H1 (cell line): ENCODE data around the gene DAGLA. TPM values are rescaled to one million over a fixed set of nuclear protein-coding genes. Genes with fewer than 3 reads are reported as not detected.

Experiments used
- CTCF ChIA-PET: fragments of 300-600 bp; sonication (Branson Sonifier 250); formaldehyde crosslinking; loops from one replicate; lab custom pipeline; 2021; ENCODE audit not compliant: partially characterized antibody; lab: Charles Lee
- POLR2A ChIA-PET: fragments of 300-600 bp; sonication (Branson Sonifier 250); formaldehyde crosslinking; loops from one replicate; lab custom pipeline; 2021; ENCODE audit warnings: inconsistent platforms; ENCODE audit not compliant: partially characterized antibody; lab: Charles Lee
- DNase-seq, 2 experiments: peaks; one replicate each; pipeline versions ENCODE4 v3.0.0 to v3.0.0-alpha.2; 2010 to 2022; ENCODE audit warnings: low spot score in 2 of 2, low read depth in 1 of 2, mixed read lengths in 1 of 2
- FAIRE-seq: peaks from 2 replicates; lab custom pipeline; 2011; peaks lifted over from hg19 to GRCh38; lab: Jason Lieb, UNC
- H2AFZ ChIP-seq: 2 replicates; pipeline ENCODE4 v1.8.1; 2012; ENCODE audit warnings: low read length, inconsistent platforms
- H2AK5ac ChIP-seq: 2 replicates; pipeline ENCODE4 v1.6.1; 2013; ENCODE audit warnings: low read depth, low read length
- H2BK120ac ChIP-seq: replicated peaks from 2 replicates; pipeline ENCODE3; 2013; ENCODE audit warnings: low read depth, low read length, inconsistent platforms
- H2BK12ac ChIP-seq: 2 replicates; pipeline ENCODE4 v1.6.1; 2013; ENCODE audit warnings: low read depth, low read length
- H2BK15ac ChIP-seq: 2 replicates; pipeline ENCODE4 v1.6.1; 2013; ENCODE audit warnings: low read length
- H2BK20ac ChIP-seq: 2 replicates; pipeline ENCODE4 v1.6.1; 2013; ENCODE audit warnings: low read length
- H2BK5ac ChIP-seq: 2 replicates; pipeline ENCODE4 v1.6.1; 2013; ENCODE audit warnings: low read depth, low read length
- H3K14ac ChIP-seq: 2 replicates; pipeline ENCODE4 v1.6.1; 2013; ENCODE audit warnings: inconsistent platforms; ENCODE audit not compliant: insufficient read length
- H3K18ac ChIP-seq: 2 replicates; pipeline ENCODE4 v1.6.1; 2013; ENCODE audit warnings: low read length; ENCODE audit errors: extremely low read depth
- H3K23ac ChIP-seq: 2 replicates; pipeline ENCODE4 v1.6.1; 2013; ENCODE audit warnings: inconsistent platforms; ENCODE audit not compliant: insufficient read length
- H3K23me2 ChIP-seq: 2 replicates; pipeline ENCODE4 v1.6.1; 2013; ENCODE audit warnings: low read depth, low read length
- H3K27ac ChIP-seq: 2 replicates; pipeline ENCODE4 v1.6.1; 2011; ENCODE audit warnings: low read depth, low read length, inconsistent platforms
- H3K27me3 ChIP-seq, 4 experiments: replicated peaks in 1 of 4; 1 replicate in 1 of 4; 2 replicates in 3 of 4; pipeline versions ENCODE4 v1.6.1 to v1.8.1; 2011 to 2013; ENCODE audit warnings: low read length in 3 of 4, mild to moderate bottlenecking in 3 of 4, inconsistent platforms in 2 of 4, mixed read lengths in 2 of 4, moderate library complexity in 1 of 4; ENCODE audit not compliant: control insufficient read depth in 3 of 4, insufficient read depth in 3 of 4; ENCODE audit errors: extremely low read depth in 1 of 4
- H3K36me3 ChIP-seq, 4 experiments: 2 replicates each; pipeline versions ENCODE4 v1.6.1 to v1.8.1; 2011 to 2013; ENCODE audit warnings: mild to moderate bottlenecking in 4 of 4, low read length in 3 of 4, moderate library complexity in 2 of 4, control low read depth in 1 of 4, inconsistent platforms in 1 of 4; ENCODE audit not compliant: insufficient read depth in 4 of 4, control insufficient read depth in 2 of 4
- H3K4ac ChIP-seq: replicated peaks from 2 replicates; pipeline ENCODE3; 2013; ENCODE audit warnings: low read length, low read depth, mixed read lengths, inconsistent platforms; ENCODE audit not compliant: insufficient read length
- H3K4me1 ChIP-seq, 4 experiments: replicated peaks in 1 of 4; 1 replicate in 1 of 4; 2 replicates in 3 of 4; pipeline versions ENCODE4 v1.6.1 to v1.8.1; 2011 to 2013; ENCODE audit warnings: low read length in 3 of 4, inconsistent platforms in 2 of 4, mixed read lengths in 1 of 4; ENCODE audit not compliant: insufficient read depth in 4 of 4, control insufficient read depth in 3 of 4
- H3K4me2 ChIP-seq, 2 experiments: 2 replicates each; pipeline versions ENCODE4 v1.6.1 to v1.8.1; 2011 to 2013; ENCODE audit warnings: low read depth in 2 of 2, low read length in 2 of 2, control low read depth in 1 of 2, inconsistent platforms in 1 of 2, mild to moderate bottlenecking in 1 of 2; ENCODE audit not compliant: insufficient read depth in 1 of 2
- H3K4me3 ChIP-seq, 4 experiments: fragments of 200-600, 300-600 bp in 1 of 4; sonication (generic), shearing (Covaris generic), sonication (Bioruptor Twin) in 1 of 4; 2 replicates each; pipeline versions ENCODE4 v1.5.1 to v1.8.1; 2011 to 2016; ENCODE audit warnings: low read length in 4 of 4, low read depth in 3 of 4, control low read depth in 2 of 4, inconsistent platforms in 2 of 4, mild to moderate bottlenecking in 2 of 4, mixed read lengths in 1 of 4, moderate library complexity in 1 of 4; ENCODE audit not compliant: insufficient read depth in 2 of 4; ENCODE audit errors: extremely low read depth in 1 of 4
- H3K56ac ChIP-seq: replicated peaks from 2 replicates; pipeline ENCODE3; 2013; ENCODE audit warnings: low read depth, mild to moderate bottlenecking, mixed read lengths, low read length, inconsistent platforms; ENCODE audit not compliant: insufficient read length
- H3K79me1 ChIP-seq: 2 replicates; pipeline ENCODE4 v1.6.1; 2013; ENCODE audit warnings: low read depth, low read length, control low read depth
- H3K79me2 ChIP-seq, 2 experiments: 2 replicates each; pipeline versions ENCODE4 v1.6.1 to v1.8.1; 2012 to 2013; ENCODE audit warnings: low read length in 2 of 2, mild to moderate bottlenecking in 2 of 2, inconsistent platforms in 1 of 2; ENCODE audit not compliant: insufficient read depth in 2 of 2, control insufficient read depth in 1 of 2
- H3K9ac ChIP-seq, 4 experiments: replicated peaks in 1 of 4; 1 replicate in 1 of 4; 2 replicates in 3 of 4; pipeline versions ENCODE4 v1.6.1 to v1.8.1; 2011 to 2013; ENCODE audit warnings: low read depth in 3 of 4, low read length in 3 of 4, control low read depth in 2 of 4, mild to moderate bottlenecking in 2 of 4, moderate library complexity in 2 of 4, inconsistent platforms in 1 of 4; ENCODE audit errors: extremely low read depth in 1 of 4
- H3K9me3 ChIP-seq, 2 experiments: 2 replicates each; pipeline versions ENCODE4 v1.6.1 to v1.8.1; 2012 to 2013; ENCODE audit warnings: mild to moderate bottlenecking in 2 of 2, moderate library complexity in 2 of 2, control low read depth in 1 of 2, inconsistent platforms in 1 of 2, low read depth in 1 of 2, low read length in 1 of 2, mixed read lengths in 1 of 2; ENCODE audit not compliant: insufficient read depth in 2 of 2
- H4K20me1 ChIP-seq, 2 experiments: replicated peaks in 1 of 2; 2 replicates each; pipeline versions ENCODE3 to v1.8.1; 2011 to 2013; ENCODE audit warnings: inconsistent platforms in 2 of 2, low read length in 2 of 2, mild to moderate bottlenecking in 1 of 2; ENCODE audit not compliant: insufficient read depth in 2 of 2, control insufficient read depth in 1 of 2
- H4K5ac ChIP-seq: 2 replicates; pipeline ENCODE4 v1.6.1; 2013; ENCODE audit warnings: low read length, low read depth, mixed read lengths, inconsistent platforms; ENCODE audit not compliant: insufficient read length
- H4K8ac ChIP-seq: 2 replicates; pipeline ENCODE4 v1.8.0; 2013; ENCODE audit warnings: mild to moderate bottlenecking, moderate library complexity, low read length, inconsistent platforms; ENCODE audit not compliant: insufficient read depth; ENCODE audit errors: extremely low read depth
- H4K91ac ChIP-seq: replicated peaks from 2 replicates; pipeline ENCODE3; 2013; ENCODE audit warnings: low read length, mixed read lengths, inconsistent platforms; ENCODE audit not compliant: insufficient read length
- JUN ChIP-seq: IDR thresholded peaks from 2 replicates; pipeline ENCODE4 v1.6.1; 2011; ENCODE audit warnings: low read depth, mild to moderate bottlenecking, improper control_type of control experiment, low read length
- PHF8 ChIP-seq: fragments of 200-600 bp; sonication (generic); conservative IDR thresholded peaks from 2 replicates; pipeline ENCODE4 v1.7.1; 2012; ENCODE audit warnings: low read depth, mild to moderate bottlenecking, inconsistent platforms, low read length, moderate library complexity
- WGBS, 2 experiments: shearing (Covaris generic) in 1 of 2; methylation state at CpG; one replicate each; pipeline versions ENCODE4 v1.1.6 to v1.1.7; 2013 to 2015; ENCODE audit warnings: low lambda C conversion rate in 2 of 2, mixed read lengths in 2 of 2, inconsistent platforms in 1 of 2, low coverage in 1 of 2, missing lambda C conversion rate in 1 of 2; ENCODE audit not compliant: insufficient replicate concordance in 2 of 2, insufficient coverage in 1 of 2, insufficient read length in 1 of 2; ENCODE audit errors: extremely low coverage in 1 of 2, missing lambda C conversion rate in 1 of 2; 5-methylcytosine and 5-hydroxymethylcytosine counted together
- polyA plus RNA-seq, 7 experiments: library from polyadenylated mRNA; depleted of rRNA in 3 of 7; stranded (reverse) in 5 of 7; unstranded in 2 of 7; fragments of >200 nt in 5 of 7; fragments of 200-250 nt in 2 of 7; gene quantifications; 1 replicate in 5 of 7; 2 replicates in 1 of 7; 4 replicates in 1 of 7; pipeline versions ENCODE4 v1.2.1 to v1.2.3, GENCODE V29; 2011 to 2013; ENCODE audit warnings: missing spikeins in 2 of 7, mixed read lengths in 2 of 7
- total RNA-seq: library from RNA; stranded (reverse); fragmentation: NEBNext Ultra II Directional; extraction: Animal tissue kit (Norgen Biotek cat#: 25700); gene quantifications from 2 replicates; pipeline ENCODE4 v1.2.1, GENCODE V29; 2021

Gene DAGLA
- total and polyA plus RNA-seq, 2 of the 8 experiments (the other 6 are each of a cell fraction or from before 2014, with no cell fraction given) = 3.6 to 6.6 TPM

DNA sequence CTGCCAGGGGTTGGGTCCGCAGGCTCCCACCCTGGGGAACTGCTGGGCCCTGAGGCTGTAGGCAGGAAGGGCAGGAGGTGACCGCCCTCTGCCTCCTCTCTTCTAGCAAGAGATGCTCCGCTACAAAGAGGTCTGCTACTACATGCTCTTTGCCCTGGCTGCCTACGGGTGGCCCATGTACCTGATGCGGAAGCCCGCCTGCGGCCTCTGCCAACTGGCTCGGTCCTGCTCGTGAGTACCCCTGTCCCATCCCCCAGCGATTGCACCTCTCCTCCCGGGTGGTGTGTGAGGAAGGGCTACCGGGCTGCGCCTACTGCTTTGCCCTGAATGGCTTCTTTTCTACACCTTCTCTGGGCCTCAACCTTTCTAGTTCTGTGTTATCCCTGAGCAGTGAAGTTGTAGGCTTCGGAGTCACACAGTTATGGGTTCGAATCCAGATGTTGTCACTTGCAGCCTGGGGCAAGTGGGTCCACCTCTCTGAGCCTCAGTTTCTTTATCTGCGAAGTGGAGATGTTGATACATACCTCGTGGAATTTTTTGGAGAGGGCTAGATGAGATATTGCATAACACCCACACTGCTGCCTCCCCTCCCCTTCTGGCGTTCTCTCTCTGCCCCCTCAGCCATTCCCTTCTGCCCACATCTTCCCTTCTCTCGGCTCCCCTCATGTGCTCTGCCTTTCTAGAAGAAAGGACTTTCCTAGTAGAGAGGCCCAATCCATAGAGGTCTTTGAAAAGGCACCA, 51.2 kb downstream of the DAGLA start:
- Histone ChIP-seq H3K23me2 (no peaks in the 10 kb centered on the region), H3K4me1 (no peaks in the 10 kb centered on the region), H2BK15ac (no peak overlapping the region), H3K36me3 (peaks cover 0 to 9% (median 0%) of the 10 kb centered on the region in 4 experiments; a peak in 4 of 8 replicates)
- TF ChIP-seq JUN (no peak), PHF8 (no peak)
- TF ChIP-seq, all 59 proteins: peak for 0
- no peak overlapping the region for H3K4ac ChIP-seq
- no peak overlapping the region for H2AFZ ChIP-seq
- H4K20me1 ChIP-seq = peaks cover 0 to 8% of the 10 kb centered on the region in 2 experiments
- no peak overlapping the region for H3K4me3 ChIP-seq
- no peak overlapping the region for H2BK20ac ChIP-seq
- H3K79me1 ChIP-seq = no peaks in the 10 kb centered on the region
- no peaks in the 10 kb centered on the region for H3K27me3 ChIP-seq
- no peak overlapping the region for H3K4me2 ChIP-seq
- H2BK12ac ChIP-seq = no peak overlapping the region
- DNase-seq = no peak
- H2AK5ac ChIP-seq = no peak overlapping the region
- H3K23ac ChIP-seq = no peak overlapping the region
- H3K79me2 ChIP-seq = no peaks in the 10 kb centered on the region
- no peak overlapping the region for H4K5ac ChIP-seq
- no peak for FAIRE-seq
- H3K56ac ChIP-seq = no peak overlapping the region
- ChIA-PET CTCF (interaction anchor here (0.5 to 10.9 kb wide), 15 partner anchors 10 to 249 kb away, joined by 3 to 127 read pairs (median 3); partner anchors contain the start of gene DAGLA), POLR2A (no interaction called here)
- H2BK5ac ChIP-seq = no peak overlapping the region
- WGBS, 2 experiments = 92% methylated on average over 19 of the region's 19 CpGs; no CpG with 5 or more reads in 1 of the 2 experiments
- no peak overlapping the region for H4K8ac ChIP-seq
- H4K91ac ChIP-seq = no peak overlapping the region
- no peak overlapping the region for H3K14ac ChIP-seq
- no peak overlapping the region for H2BK120ac ChIP-seq
- no peak overlapping the region for H3K27ac ChIP-seq
- no peaks in the 10 kb centered on the region for H3K9me3 ChIP-seq
- H3K9ac ChIP-seq = no peak overlapping the region
- no peak overlapping the region for H3K18ac ChIP-seq
